Mammary epithelial cell (primary cell): Measurements from ENCODE around the gene SEMA3C.

Experiments used
- CTCF ChIP-seq, 2 donors: IDR thresholded peaks in 1 of 2; conservative IDR thresholded peaks in 1 of 2; 2 replicates each; pipeline ENCODE4 v1.5.1; 2011 to 2012; ENCODE audit warnings: inconsistent platforms in 2 of 2, low read length in 2 of 2, mild to moderate bottlenecking in 2 of 2, control low read depth in 1 of 2, low read depth in 1 of 2; ENCODE audit not compliant: insufficient read depth in 1 of 2; ENCODE audit errors: extremely low read depth in 1 of 2
- EZH2 ChIP-seq: IDR thresholded peaks from 2 replicates; pipeline ENCODE4 v1.6.1; 2012; ENCODE audit warnings: low read length, inconsistent platforms, borderline replicate concordance

GRCh38 chr7:80967071-80967916 is 48.4 kb upstream of the SEMA3C start:
- TF ChIP-seq CTCF (conservative IDR thresholded peaks at IDR 0.05 in 1 of 2, IDR thresholded peaks at IDR 0.05 in 1 of 2; ENCODE audit: extremely low read depth in 1 of 2, insufficient read depth in 1 of 2, low read depth in 1 of 2, low read length in 2 of 2) (no peak), EZH2 (no peak)
